NCI-H748 (cell line): ENCODE results near the gene PRR19.

Source experiments
- DNase-seq: peaks from one replicate; lab custom pipeline; 2025; ENCODE audit not compliant: unreplicated experiment; lab: John Stamatoyannopoulos, UW

The PRR19 gene

DNA sequence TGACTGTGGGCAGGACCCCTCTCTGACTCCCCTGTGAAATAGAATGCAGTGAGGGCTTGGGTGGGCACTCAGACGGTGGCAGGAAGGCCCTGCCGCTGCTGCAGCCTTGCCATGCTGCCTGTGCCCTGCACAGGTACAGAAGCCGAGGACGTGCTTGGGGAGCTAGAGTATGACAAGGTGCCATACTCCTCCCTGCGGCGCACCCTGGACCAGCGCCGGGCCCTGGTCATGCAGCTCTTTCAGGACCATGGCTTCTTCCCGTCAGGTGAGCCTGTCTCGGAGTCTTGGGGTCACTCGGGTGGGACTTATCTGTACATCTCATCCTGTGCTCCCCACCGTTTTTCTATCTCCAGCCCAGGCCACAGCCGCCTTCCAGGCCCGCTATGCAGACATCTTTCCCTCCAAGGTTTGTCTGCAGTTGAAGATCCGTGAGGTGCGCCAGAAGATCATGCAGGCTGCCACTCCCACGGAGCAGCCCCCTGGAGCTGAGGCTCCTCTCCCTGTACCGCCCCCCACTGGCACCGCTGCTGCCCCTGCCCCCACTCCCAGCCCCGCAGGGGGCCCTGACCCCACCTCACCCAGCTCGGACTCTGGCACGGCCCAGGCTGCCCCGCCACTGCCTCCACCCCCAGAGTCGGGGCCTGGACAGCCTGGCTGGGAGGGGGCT, 7.3 kb upstream of the PRR19 start:
- DNase-seq = no peak

DNA sequence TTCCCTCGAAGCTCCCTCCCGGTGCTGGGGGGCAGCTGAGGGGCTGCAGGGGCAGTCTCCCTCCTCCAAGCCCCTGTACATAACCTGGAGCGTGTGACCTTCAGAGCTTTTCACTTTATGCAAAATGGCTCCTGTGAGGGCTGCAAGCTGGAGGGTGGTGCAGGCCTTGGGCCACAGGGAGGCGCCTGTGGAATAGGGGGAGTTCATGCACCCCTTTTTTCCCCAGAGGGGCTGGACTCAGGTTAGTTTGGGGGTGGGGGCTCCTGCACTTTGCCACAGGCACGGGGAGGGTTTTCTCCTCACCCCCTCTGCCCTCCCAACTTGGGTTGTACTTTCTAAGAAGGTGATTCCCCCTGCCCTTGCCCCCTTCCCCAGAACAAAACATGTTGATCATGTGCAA, 6.6 kb upstream of the PRR19 start:
- DNase-seq = no peak

DNA sequence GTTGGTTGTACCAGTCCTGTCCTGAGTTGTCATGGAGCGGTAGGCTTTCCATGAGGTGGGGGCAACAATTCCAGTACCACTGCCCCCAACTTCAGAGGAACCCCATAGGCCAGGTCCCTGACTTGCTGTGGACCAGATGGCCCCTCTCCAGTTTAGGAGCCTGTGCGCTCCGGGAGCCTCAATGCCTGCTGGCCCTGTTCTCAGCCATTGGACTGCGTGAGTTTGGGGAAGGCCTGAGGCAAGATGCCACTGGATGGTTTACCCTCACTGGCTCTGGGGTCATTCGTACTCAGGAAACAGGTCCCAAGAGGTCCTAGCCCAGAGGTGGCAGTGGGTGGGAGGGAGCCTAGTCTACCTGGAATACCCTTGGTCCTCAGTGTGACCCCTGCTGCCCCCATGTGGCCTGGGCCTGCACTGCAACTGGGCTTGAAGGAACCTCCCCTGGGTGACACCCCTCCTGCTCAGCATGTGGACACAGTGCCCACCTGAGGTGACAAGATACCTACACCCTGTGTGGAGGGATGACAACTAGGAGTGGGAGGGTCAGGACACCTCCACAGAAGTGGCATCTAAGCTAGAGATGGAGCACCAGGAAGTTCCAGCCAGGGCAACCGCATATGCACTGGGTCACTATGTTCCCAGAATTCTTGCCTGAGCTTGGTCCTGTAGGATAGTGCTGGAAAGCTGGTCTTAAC, 6.0 kb upstream of the PRR19 start:
- peak; percentile 80 for DNase-seq

DNA sequence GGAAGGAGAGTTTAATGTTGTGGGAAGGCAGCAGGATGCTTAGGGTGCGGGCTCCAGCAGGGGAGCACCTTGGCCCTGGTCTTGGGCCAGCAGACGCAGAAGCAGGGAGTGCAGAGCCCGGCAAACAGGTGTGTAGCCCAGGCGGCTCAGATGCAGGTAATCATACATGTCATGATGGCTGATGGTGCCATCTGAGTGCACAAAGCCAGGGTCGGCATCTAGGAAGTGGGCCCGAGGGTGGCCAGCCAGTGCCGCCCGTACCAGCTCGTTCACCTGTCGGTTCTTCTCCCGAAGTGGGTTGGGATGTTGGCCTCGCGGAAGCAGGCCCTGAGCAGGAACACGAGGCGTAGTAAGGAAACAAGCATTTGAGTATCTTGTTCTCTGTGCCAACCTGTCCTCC, 4.9 kb upstream of the PRR19 start:
- no peak for DNase-seq

DNA sequence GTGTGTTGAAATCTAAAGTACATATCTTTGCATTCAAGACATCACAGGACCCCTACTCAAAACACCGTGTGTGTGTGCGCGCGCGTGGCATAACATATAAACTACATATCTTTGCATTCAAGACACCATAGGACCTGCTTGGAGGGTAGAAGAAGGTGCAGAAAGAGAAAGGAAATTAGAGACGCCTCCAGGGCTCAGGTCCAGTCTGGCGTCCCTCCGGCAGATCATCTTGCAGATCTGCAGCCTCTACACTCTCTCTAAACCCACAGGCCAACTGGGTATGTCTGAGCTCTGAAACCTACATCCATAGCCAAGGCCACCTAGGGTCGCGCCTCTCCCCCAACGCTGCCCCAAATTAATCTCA, 1.2 kb downstream of the PRR19 start:
- no peak for DNase-seq

DNA sequence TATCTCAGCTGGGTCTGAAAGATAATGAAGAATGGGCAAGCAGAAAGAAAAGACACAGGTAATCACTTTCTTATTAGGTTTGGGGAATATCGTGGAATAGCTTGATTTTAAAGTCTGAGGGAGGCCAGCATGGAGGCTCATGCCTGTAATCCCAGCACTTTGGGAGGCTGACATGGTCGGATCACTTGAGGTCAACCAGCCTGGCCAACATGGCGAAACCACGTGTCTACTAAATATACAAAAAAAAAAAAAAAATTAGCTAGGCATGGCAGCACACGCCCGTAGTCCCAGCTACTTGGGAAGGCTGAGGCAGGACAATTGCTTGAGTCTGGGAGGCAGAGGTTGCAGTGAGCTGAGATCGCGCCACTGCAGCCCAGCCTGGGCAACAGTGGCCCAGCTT, 1.9 kb downstream of the PRR19 start:
- DNase-seq = no peak

DNA sequence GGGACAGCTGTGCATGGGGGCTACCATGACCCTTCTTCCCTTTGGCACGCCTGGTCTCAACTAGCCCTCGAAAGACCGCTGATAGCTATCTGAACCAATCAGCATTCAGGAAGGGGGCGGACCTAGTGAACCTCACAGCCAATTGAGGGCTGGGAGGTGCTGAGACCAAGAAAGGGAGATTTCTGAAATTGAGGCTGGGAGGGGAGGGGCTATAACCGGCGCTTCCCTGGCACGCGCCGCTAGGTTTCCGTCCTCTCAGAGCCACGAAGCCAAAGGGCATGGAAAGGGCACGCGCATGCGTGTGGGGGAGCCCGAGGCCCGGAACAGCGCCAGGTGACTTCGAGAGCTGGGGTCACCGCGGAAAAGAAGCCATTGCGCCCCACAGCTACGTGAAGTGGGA, 4.7 kb downstream of the PRR19 start:
- DNase-seq = no peak

DNA sequence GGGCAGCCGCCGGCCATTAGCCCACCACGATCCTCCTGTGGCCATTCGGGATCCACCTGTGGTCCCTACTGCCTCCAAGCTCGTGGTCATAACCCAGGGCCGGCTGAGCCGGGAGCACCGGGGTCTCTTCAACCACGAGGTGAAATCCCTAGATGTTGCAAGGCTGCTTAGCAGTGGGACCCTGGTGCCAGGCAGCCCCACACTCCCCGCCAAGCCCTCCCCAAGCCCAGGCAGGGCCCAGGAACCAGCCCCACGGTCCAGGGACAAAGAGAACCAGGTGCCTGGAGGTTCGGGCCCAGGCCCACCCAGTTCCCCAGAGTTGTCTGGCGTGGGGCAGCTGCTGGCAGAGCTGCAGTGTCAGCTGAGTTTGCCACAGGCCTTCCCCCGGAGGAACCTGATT, 7.8 kb downstream of the PRR19 start:
- no peak for DNase-seq

DNA sequence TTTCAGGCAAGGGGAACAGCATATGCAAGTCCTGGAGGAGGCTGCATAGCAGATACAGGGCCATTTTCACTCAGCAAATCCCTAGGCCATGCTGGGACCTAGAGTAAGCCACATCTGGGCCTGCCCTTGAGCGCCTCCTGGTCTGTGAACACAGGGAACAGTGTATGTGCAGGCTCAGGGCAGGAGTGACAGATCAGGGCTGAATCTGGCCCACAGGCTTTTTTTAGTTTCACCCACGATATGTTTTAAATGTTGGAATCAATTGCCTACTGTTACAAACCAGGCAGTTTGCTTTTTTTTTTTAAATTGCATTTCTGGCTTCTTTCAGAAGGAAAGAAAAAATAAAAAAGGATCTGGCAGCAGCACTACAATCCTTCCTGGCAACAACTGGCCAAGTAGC, 9.7 kb downstream of the PRR19 start:
- peak; percentile 16 for DNase-seq

DNA sequence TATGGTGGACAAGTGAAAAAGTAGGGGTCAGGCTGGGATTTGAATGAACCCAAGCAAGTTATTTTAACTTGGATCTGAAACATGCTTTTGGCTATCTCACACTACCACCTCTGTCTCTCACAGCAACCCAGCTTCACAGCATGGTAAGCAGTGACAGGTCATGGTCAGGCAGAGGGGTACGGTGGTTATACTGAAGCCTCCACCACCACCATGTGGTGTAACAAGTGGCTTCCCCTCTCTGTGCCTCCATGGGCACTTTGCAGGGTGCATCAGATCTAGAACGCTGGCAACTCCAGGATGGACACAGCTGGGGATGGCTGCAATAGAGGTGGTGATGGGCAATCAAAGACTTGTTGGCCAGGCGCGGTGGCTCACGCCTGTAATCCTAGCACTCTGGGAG, 10.4 kb downstream of the PRR19 start:
- DNase-seq = no peak

DNA sequence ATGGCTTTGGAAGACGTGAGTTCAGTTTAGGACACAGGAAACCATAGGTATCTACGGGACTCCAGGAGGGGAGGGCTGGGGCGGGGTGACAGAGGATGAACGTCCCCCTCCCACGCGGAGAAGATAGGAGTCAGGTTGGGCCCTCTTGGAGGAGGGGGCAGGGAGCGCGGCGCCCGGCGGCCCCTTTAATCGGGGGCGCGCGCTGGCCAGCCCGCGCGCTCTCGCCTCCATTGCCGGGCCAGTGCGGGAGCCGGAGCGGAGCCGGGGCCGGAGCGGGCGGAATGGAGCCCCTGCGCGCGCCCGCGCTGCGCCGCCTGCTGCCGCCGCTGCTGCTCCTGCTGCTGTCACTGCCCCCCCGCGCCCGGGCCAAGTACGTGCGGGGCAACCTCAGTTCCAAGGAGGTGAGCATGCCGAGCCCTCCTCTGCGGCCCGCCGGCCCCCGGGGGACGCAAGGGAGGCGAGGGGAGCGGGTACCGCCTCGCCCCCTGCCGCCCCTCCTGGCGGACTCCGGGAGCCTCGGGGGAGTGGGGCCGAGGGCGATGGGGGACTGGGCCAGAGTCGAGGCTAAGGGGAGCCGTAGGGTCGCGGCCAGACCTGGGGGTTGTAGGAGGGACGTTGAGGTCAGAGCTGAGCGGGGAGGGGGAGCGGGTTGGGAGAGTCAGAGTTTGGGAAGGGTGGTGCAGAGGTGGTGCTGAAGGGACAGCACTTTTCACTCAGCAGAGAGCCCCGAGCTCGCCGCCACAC, 11.3 kb downstream of the PRR19 start, which contains the start of gene TMEM145:
Gene TMEM145 (plus strand): TSS at position 214 of the 744 bp plus-strand sequence. CDS start 68 bp downstream, at position 282.
- DNase-seq = peak; percentile 77

DNA sequence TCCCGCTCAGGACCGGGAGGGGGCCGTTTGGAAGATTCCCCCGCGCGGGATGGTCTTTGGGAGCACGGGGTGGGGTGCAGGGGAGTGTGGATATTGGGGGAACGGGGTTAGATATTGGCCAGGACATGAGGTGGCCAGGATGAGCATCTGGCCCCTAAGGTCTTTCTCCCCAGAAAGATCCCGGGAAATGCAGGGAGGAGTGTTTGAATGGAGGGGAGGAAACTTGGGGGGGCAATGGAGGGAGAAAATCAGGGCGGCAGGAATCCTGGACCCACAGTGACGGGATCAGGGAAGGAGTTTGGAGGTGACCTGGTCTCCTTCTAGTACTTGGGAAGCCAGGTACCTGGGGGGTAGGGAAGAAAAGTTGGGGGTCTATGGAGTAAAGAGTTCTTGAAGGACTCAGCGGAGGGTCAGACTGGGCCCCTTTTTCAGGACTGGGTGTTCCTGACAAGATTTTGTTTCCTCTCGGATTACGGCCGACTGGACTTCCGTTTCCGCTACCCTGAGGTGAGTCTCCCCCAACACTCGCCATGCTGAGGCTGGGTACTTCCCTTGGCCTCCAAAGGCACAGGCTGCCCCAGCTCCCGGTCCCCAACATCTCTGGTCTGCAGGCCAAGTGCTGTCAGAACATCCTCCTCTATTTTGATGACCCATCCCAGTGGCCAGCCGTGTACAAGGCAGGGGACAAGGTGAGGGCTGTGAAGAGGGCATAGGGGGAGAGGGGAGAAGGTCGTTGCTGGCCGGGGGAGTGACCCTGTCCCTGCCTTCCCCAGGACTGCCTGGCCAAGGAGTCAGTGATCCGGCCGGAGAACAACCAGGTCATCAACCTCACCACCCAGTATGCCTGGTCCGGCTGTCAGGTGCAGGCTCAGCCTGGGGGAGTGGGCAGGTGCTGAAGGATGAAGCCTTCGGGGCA, 12.2 kb downstream of the PRR19 start:
- no peak for DNase-seq

DNA sequence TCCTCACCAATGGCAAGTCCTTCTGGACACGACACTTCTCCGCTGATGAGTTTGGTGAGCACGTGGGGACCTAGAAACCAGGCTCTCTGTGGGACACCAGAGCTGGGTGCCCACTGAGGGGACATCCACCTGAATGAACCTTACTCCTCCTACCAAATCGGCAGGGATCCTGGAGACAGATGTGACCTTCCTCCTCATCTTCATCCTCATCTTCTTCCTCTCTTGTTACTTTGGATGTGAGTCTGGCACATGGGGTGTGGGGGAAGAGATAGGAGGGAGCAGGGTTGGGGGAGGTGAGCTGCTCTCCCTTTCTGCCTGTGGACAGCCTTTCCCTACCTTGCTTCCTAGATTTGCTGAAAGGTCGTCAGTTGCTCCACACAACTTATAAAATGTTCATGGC, 13.1 kb downstream of the PRR19 start:
- no peak for DNase-seq

DNA sequence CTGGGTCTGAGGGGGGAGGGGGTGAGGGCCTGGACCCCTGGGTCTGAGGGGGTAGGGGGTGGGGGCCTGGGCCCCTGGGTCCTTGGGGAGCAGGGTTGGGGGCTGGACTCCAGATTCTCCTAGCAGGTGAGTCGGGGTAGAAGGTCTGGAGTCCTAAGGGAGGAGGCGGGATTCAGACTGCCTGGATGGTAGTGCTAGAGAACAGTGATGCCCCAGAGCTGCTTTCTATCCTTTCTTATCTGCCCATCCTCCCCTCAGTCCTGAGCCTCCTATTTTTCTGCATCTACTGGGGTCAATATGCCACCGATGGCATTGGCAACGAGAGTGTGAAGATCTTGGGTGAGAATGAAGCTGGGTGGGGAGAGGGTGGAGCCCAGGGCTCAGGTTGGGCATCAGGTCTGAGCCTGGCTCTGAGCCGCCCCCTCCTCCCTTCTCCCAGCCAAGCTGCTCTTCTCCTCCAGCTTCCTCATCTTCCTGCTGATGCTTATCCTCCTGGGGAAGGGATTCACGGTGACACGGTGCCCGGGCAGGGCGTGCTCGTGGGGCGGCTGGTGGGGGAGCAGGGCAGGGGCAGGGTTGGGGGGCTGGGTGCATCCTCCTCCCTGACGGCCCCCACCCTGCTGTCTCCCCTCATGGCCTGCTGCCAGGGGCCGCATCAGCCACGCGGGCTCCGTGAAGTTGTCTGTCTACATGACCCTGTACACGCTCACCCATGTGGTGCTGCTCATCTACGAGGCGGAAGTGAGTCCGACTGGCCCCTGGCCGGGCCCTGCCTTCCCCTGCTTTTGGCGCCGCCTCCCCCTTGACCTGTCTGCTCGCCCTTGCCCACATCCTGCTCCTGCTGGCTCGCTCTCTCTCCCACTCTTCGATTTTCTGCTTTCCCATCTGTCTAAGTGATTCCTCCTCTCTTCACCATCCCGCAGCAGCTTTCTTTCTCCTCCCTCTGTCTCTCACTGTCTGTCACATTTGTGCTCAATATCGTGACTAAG, 14.6 kb downstream of the PRR19 start:
- DNase-seq = no peak

DNA sequence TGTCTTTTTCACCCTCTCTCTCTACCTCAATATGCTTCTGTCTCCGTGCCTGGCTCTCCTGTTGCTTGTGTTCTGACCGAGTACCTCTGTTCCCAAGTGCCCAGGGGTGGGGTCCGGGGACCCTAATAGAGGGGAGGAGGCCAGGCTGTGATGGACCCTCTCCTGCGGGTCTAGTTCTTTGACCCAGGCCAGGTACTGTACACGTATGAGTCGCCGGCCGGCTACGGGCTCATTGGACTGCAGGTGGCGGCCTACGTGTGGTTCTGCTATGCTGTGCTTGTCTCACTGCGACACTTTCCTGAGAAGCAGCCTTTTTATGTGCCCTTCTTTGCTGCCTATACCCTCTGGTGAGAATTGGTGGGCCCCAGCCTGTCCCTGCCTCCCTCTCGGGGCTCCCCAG, 15.6 kb downstream of the PRR19 start:
- no peak for DNase-seq

DNA sequence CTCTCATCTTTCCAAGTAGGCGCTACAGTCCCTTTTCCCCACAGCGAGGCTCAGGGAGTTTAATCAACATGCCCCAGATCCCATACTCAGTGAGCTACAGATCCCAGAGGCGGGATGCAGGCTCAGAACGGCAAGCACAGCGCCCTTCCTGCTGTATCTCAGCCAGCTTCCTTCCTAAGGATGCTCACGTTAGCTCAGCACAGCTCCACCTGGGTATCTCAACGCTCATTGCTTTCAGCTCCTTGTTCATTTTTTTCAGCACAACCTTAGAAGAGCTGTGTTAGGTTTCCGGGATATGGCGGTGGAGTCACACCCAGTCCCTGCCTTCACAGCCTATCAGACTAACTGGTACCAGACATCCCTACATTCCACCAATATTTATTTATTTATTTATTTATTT, 20.4 kb downstream of the PRR19 start:
- DNase-seq = no peak

DNA sequence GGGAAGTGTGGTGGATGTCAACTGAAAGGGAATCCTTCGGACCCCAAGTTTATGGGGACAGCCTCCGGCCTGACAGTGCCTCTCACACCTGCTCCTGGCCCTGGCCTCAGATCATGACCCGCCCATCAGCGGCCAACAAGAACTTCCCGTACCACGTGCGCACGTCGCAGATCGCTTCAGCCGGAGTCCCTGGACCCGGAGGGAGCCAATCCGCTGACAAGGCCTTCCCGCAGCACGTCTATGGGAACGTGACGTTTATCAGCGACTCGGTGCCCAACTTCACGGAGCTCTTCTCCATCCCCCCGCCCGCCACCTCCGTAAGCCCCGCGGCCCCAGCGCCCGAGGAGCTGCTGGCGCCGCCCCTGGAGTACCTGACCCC, 21.5 kb downstream of the PRR19 start:
- DNase-seq = no peak

DNA sequence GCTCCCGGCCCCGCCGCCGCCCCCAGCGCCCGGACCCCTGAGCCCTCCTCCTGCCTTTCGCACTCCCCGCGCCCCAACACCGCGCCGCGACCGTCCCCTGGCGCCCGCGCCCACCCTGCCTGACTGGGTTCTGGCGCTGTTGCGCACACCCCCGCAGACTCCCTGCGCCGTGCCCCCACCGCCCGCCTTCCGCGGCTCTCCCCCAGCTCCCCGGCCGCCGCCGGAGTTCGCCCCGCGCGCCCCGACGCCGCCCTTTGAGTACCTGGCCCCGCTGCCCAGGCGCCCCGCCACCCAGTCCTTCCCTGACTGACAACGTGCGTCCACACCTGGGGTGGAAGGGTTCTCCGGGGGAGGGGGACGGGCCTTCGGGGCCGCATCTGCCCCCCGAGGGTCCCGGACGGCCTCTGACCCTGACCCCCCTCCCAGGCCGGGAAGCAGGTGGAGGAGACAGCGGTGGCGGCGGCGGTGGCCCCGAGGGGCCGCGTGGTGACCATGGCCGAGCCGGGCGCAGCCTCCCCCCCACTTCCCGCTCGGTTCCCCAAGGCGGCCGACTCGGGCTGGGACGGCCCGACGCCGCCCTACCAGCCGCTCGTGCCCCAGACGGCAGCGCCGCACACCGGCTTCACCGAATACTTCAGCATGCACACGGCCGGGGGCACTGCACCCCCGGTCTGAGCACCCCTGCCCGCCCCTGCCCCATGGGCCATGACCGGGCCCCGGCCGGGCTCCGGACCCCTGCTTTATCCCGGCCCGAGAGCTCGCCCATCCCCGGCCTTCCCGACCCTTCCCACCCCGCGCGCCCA, 22.1 kb downstream of the PRR19 start:
- peak; percentile 40 for DNase-seq

DNA sequence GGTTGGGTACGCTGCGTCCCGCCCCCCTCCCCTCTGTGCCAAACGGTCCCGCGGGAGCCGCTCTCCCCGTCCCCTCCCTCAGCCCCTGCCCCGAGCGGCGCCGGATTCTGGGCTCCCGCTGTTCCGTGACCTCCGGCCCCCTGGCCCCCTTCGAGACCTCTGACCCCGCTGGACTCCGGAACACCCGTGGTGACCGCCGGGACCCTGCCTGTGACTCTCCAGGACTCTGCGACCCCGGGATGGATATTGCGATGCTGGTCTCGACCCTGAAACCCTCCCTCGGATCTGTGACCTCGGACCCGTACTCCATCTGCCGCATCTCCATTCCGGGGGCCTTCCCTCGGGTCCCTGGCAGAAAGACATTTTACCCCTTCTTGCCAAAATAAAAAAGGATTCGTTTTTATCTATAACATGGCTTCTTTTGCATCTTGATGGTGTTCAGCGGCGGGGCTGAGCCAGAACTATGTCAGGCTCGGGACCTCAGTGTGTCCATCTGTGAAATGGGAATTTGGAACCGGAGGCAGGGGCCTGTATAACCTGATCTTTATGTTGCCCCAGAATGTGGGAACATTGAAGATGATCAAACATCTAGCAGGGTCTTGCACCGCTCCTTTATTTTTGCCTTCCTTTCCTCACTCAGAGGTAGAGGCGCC, 22.8 kb downstream of the PRR19 start:
- peak; percentile 40 for DNase-seq
